NCI-H774 (cell line): ENCODE data around the gene ALDH1B1.

ENCODE experiments used
- DNase-seq: peaks from one replicate; lab custom pipeline; 2025; lab: John Stamatoyannopoulos, UW

ALDH1B1 gene

DNA sequence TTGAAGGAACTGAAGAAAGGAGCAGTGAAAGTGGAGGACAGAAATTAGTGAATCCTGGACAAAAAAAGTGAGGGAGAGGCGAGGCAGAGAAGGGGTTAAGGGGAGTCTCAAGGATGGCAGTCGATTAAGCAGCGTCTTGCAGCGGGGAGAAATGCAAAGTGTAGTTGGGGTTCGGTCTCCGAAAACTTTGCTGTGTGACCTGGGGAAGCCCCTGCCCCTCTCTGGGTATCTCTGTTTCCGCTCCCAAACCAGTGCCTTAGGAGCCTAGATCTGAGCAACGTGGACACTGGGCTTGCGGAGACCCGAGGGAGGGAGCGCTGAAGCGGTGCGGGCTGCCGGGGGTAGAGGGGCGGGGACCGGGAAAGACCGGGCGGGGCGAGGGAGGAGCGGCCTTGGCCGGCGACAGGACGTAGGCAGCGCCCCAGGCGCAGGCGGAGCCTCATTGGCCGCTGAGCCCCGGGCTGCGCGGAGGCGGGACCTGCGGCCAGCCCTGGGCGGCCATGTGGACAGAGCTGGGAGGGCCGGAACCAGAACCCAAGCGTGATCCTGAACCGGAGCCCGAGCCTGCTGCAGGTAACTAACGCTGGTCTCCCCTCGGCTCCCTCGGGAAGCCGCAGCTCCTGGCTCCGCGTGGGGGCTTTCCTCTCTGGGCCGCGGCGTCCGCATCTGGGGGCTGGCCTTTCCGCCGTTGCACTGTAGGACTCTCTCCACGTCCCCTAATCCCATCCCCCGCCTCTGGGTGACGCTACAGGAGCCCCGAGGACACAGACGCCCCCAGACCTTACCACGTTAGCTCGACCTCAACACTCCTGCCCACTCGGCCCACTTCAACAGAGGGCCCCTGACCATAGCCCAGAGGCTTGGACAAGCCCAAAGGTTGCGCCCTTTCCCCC lies at the start of gene ALDH1B1:
Gene ALDH1B1, plus strand, starts transcription at position 468 of the 893 bp plus-strand sequence. CDS start 3,047 bp downstream, outside the sequence.
- peak; percentile 85 for DNase-seq

DNA sequence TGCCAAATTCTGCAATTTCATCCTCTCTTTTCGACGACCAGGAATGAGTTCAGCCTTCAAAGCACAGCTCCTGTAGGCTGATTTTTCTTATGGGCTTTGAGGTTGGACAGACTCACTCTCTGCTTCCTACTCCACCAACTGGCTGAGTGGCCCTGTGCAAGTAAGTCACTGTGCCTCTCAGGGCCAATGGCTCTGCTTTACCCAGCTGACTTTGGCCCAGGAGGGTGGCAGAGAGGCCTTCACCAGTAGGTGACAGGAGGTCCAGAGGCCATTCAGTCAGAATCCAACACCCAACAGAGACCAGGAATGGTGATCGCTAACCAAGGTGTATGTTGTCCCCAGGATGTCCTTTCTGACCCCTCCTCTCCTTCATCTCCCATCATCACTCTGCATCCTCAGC lies 49.5 kb upstream of the ALDH1B1 start:
- no peak for DNase-seq

DNA sequence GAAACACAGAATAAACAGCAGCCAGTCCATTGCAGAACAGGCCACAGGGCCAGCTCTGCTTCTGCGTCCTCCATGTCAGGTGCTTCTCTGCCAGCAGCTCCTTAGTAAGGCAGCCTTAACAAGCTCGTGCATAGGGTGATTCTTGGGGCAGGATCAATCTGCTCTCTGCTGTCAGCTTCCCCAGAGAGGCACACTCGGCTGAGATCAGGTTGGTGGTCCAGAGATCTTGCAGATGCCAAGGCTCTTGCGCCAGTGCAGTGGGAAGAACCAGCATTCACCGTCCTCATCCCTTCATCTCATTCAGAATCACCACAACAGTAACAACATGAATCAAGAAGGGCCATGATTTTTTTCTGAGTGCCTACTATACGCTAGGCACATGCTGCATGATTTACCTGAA lies 49.0 kb upstream of the ALDH1B1 start:
- no peak for DNase-seq

DNA sequence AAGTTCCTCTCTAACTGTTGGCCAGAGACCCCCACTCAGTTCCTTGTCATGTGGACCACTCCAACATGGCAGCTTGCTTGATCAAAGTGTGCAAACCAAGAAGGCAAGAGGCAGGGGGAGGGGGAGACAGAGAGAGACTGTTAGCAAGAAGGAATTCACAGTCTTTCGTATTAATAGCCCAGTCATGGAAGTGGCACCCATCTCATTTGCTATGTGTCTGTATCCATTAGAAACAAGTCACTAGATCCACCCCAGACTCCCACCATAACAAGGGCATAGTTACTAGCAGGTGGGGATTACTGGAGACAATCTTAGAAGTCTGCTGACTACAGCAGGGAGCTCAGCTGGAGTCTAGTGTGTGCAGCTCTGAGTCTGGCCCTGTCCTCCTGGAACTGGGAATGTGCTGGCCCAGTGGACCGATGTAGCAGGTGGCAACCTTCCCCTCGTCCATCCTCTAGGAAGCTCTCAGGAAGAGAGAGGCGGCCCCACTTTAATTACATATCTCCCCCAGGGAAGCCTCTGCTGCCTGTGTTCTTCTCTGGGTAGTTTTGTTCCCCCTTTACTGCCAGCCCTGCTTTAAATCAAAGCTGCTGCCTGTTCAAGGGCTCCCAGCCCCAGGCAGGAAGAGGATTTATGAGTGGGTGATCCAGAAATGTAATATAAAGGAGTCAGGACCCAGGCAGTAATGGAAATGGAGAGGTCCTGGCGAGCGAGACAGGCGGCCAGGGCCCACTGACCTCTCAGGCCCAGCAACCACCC lies 47.8 kb upstream of the ALDH1B1 start:
- no peak for DNase-seq

DNA sequence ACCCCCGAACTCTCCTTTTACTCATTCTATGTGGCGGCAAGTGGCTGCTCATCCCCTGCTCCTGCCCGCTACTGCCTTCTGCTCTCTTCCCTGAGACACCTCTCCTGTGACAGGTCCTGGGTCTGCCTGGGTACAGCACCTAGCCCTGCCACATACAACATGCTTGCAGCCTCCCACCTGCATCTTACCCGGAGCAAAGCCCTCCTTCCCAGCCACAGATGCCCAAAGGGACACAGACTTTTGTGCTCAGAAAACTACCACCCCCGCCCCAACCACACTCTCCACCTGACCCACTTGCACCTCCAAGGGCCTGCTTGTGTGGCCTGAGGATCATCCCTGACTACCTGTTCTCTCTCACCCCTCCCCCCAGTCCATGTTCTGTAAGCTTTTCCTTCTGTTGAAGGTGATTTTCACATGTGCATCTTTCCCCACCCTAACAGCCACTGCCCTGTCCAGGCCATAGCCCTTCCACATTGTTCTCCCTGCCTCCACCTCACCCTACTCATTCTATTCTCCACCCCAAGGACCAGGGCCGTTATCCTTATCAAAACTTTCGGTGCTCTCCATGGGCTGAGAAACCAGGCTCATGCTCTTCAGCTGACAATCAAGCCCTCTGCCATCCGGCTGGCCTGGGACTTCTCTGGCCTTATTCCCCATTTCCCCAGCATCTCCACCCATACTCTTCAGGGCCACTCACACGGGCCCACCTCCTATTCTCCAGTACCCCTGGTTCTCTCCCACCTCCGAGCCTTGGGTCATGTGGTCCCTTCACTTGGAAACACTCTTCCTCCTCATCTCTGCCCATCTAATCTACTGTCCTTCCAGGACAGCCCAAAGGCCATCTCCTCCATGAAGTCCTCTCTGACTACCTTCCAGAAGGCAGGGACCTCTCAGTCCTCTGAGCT lies 46.4 kb upstream of the ALDH1B1 start:
- no peak for DNase-seq

DNA sequence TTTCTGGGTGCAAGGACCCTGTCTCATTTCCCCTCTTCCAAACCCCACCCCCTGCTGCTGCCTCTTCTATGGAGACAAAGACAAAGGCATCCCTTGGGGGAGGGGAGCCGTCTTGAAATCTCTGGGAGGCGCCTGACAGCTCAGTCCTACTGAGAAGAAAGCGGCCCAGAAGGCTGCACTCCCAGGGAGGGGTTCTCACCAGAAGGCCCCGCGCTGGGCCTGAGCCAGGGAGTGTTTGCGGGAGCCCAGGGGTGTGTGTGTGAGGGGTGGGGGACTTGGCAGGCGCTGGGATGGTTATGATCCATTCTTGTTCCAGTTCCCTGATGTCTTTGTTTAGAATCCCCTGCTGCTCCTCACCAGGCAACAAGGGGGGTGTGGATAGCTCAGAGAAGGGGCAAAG lies 45.7 kb upstream of the ALDH1B1 start:
- DNase-seq = no peak

DNA sequence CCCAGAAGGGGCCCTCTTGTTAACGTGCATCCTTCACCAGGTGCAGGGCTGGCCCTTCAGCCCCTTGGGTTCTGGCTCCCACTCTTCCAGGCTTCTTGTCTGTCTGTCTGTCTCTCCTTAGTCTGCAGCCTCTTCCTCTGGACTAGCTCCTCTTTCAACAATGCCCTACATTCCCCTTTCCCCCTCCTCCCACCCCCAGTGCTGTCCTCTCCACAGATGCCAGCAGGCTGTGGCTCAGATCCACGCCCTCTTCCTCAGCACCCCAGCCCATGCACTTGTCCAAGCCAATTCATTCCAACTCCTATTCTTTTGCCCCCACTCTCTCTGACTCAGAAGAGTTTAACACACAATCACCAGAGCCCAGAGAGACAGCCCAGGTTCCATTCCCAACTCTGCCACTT lies 45.2 kb upstream of the ALDH1B1 start:
- DNase-seq = no peak

DNA sequence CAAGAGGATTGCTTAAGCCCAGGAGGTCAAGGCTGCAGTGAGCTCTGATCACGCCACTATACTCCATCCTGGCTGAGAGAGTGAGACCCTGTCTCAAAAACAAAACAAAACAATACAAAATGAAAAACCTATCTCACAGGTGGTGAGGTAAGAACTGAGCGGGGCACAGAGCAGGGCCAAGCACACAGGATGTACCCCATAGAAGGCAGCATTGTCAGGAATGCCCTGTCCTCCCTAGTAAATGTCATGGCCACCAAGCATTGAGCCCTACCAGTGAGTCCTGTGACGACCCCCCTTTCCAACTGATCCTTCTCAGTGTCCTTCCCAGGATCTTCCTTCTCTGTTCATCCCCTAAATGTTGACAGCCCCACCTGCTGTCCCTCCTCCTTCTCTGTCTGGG lies 44.6 kb upstream of the ALDH1B1 start:
- no peak for DNase-seq

DNA sequence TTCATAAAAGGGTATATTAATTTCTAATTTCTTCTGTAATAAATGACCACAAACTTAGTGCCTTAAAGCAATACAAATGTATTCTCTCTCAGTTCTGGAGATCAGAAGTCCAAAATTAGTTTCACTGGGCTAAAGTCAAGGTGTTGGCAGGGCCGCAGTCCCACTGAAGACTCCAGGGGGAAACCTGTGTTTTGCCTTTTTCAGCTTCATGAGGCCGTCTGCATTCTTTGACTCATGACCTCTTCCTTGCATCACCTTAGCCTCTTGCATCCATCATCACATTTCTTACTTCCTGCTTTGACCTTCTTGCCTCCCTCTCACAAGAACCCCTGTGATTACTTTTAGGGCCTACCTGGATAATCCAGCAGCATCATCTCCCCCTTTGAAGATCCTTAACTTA lies 42.0 kb upstream of the ALDH1B1 start:
- DNase-seq = no peak

DNA sequence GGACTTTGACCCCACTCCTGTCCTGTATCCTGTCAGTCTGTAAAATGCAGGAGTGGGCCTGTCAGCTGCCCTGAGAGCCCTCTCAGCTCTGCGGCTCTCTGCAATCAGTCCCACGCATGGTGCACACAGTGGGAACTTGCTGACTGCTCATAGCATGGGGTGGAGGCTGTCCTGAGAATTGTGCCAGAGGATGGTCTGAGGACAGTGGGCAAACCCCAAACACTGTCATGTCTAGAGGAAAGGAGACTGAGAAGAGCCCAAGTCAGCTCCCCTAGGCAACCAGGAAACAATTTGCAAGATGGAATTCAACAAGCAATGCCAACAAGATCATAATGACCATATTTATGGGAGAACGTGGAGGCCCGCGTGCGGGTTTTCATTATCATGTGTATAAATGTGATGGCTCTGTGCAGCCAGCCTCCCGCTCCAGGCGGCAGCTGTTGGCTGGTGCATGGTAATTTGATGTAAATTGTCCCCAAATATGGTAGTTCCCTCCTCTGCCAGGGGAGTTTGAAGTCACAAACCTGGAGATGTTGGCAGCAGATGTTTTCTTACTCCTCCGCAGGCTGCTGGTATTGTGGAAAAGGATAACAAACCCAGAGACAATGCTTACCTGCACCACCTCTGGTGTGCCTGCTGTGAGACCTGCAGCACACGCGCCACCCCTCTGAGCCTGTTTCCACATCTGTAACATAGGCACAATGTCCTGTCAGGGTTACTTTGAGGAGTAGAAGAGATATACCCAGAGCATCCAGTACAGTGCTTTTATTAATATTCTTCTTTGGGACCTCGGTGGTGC lies 39.8 kb upstream of the ALDH1B1 start:
- no peak for DNase-seq

DNA sequence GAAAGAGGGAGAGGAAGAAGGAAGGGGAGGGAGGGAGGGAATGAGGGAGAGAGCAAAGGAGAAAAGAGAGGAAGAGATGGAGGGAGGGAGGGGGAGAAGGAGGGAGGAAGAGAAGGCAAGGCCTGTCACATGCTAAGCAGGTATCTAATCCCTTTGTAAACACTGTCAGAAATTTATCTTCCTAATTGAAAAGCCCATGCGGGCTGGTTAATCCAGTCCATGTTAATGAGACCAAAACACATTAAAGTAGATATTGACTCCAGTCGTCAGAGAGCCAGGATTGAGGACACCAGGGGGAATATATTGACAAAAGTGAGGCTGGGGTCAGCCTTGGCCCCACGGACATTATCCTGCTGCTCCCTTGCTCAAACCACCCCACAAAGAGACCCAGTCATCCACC lies 37.4 kb upstream of the ALDH1B1 start:
- no peak for DNase-seq

DNA sequence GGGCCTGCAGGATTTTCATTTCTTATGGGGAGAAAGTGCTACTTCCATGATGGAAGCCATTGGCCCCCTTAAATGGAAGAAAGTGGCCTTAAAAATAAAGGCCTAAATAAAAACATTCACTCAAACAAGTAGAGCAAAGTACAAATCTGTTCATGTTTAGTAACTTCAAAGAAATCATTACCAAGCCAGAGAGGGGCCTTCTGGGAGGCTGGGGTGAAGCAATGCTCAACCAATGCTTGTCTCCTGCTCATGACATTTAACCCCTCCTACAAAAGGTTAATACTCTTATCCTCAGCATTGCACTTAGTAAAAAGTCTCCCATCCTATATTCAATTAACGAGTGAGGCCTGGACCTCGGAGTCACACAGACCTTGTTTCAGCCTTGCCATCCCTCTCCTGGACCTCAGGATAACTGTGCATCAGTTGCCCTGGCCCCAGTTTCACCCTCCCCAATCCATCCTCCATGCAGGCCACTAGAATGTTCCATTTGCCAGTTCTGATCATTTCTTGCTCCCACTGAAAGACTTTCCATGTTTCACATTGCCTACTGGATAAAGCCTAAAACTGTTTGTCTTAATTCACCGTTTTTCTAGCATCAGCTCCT lies 36.9 kb upstream of the ALDH1B1 start:
- DNase-seq = no peak

DNA sequence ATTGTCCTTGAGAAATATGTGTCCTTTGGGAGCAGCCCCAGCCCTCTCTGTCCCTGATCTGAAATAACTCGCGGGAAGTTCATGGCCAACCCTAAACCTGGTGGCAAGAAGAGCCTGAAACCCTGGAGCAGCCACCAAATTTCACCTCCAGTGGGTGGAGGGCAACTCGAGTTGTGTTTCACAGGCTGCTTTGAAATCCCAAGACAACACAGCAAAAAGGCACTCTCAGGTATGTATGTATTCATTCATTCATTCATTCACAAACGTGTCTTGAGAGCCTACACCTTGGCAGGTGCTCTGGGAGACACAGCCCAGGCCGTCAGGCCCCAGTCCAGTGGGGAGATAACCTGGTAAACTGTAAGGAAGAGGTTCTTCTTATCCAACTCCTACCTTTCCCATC lies 35.7 kb upstream of the ALDH1B1 start:
- DNase-seq = no peak

DNA sequence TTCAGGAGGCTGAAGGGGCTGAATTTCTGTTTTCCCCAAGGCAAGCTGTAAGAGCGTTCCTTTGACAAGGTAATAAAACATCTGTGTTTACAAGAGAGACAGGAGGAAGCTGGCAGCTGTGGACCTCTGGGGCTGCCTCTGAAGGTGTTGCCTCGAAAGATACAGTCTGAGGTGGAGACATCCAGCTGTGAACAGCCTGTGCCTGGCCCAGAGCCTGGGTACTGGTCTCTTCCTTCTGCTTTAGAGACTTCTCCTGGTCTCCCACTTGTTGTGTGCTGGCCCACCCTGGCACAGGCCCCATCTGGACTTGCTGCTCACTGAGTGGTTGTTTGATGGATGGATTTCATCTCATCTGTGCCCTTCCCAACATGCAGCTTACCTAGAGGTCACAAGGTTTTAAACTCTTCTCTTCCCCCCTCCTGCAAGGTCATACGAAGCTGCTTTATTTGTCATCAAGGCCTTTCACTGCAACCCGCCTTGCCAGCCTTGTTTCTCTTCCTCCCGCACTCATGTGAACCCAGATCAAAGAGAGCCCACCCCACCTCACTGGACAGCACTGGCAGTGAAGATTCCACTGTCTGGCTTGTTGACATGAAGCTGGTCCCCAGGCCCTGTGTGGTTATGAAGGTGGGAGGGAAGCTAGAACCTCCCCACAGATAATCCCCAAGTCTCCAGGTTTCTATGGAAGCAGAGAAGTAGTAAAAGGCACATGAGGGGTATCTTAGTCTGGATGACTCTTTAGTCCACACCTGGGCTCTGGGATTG lies 35.0 kb upstream of the ALDH1B1 start:
- no peak for DNase-seq

DNA sequence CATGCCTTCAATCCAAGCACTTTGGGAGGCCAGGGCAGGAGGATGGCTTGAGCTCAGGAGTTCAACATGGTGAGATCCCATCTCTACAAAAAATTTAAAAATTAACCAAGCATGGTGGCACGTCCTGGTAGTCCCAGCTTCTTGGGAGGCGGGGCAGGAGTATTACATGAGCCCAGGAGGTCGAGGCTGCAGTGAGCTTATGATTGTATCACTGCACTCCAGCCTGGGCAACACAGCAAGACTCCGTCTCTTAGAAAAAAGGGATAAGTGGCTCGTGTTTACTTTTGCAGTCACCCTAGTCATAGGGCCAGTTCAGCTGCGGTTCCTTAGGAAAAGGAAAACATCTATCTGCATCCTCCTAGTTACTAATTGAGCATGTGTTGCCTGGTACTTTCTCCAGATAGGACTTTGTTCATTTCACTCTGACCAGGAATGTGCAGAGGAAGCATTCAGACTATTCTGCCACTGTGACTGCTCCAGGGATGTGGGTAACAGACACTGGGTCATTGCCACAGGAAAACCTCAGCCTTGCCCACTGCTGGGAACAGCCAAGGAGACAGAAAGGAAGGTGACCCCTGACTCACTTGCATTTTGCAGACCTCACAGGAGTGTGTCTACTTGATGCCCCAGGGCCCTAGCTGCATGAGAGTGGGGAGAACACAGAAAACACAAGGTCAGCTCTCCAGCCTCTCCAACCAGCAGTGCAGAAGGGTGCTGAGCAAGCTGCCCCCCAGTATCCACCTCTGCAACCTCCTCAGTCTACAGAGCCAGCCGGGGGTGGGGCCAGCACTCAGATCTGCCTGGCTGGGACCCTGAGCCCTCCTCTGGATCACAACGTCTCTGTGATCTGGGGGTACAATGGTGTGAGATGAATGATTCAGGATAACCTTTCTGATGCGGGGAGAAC lies 33.9 kb upstream of the ALDH1B1 start:
- DNase-seq = no peak

DNA sequence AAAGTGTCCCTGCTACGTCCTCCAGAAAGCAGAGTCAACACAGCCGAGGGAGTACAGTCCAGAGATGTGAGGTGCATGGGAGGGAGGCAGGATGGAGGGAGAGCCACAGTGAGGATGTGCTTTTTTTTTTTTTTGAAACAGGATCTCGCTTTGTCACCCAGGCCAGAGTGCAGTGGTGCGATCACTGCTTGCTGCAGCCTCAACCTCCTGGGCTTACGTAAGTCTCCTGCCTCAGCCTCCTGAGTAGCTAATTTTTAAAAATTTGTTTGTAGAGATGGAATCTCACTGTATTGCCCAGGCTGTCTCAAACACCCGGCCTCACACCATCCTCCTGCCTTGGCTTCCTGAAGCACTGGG lies 33.2 kb upstream of the ALDH1B1 start:
- no peak for DNase-seq

DNA sequence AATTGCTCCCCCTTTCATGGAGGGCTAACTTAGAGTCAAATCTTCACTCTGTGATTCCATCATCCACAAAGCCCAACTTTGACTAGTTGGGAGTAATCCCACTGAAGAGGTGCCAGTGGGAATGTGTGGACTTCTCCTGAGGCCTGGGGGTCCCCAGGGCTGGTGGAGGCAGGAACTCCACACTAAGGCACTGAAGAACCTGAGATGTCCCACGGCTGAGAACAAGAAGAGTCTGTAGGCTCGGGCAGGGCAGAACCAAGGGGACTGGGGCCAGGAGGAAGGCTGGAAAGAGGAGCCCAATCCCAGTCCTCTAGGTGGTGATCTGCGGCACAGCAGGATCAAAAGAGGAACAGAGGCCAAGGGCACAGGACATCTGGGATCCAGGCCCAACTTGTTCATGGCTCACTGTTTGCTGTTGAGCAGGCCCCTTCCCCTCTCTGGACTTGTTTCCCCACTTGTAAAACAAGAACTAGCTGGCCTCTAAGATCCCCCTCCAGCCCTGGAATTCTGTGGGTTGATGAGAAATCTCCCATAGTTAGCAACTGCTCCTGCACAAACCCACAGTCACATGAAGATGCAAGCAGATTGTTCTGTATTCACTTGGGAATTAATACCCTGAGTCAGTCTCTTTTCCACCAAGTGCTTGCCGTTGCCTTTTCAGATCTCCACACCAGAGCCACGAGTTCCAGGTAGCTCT lies 32.7 kb upstream of the ALDH1B1 start:
- DNase-seq = no peak

DNA sequence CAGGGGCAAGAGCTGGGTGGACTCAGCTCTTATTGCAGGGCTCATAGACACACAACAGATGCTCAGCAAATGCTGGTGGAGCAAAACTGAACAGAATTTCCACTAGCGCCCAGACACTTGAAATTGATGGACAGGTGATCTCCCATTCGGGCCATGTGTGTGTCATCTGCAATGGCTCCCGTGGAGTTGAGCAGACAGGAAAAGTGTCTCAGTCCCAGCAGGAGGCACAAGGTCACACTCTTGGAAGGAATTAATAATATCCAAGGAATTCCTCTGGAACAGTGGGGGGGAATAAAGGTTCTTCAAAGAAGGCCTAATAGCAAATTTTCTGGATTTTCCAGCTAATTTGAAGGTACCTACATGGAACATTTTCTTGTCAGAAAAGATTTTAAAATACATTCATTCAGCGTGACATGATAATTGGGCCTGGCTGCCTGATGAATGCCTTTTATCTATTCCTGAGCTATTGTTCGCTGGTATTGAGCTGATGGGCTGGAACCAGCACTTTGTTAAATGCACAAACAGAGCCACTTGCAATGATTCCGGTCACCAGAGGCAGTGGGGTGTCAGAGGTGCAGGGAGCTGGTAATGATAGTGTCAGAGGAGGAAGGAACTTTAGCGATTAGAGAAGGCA lies 31.5 kb upstream of the ALDH1B1 start:
- no peak for DNase-seq
